Suprapubic skin (tissue), 4 donors: ENCODE data around the gene ADCY5. TPM values are rescaled to one million over a fixed set of nuclear protein-coding genes. Genes with fewer than 3 reads are reported as not detected.

Experiments used
- DNase-seq, 2 donors: peaks; one replicate each; pipeline ENCODE4 v3.0.0-alpha.2; 2019; ENCODE audit warnings: low spot score in 2 of 2
- H3K27ac ChIP-seq: fragments of 200-600 bp; sonication (generic); one replicate; pipeline ENCODE4 v1.5.1; 2019
- H3K27me3 ChIP-seq: fragments of 200-600 bp; sonication (generic); one replicate; pipeline ENCODE4 v1.5.1; 2019
- H3K36me3 ChIP-seq: fragments of 200-600 bp; sonication (generic); one replicate; pipeline ENCODE4 v1.5.1; 2019
- H3K4me1 ChIP-seq: fragments of 200-600 bp; sonication (generic); one replicate; pipeline ENCODE4 v1.5.1; 2019
- H3K4me3 ChIP-seq: fragments of 200-600 bp; sonication (generic); one replicate; pipeline ENCODE4 v1.5.1; 2019; ENCODE audit warnings: mild to moderate bottlenecking
- H3K9me3 ChIP-seq: fragments of 200-600 bp; sonication (generic); one replicate; pipeline ENCODE4 v1.5.1; 2019
- EP300 ChIP-seq: sonication (generic); formaldehyde crosslinking; IDR thresholded peaks from one replicate; pipeline ENCODE4 v1.6.1; 2017; ENCODE audit warnings: antibody characterized with exemption
- POLR2A ChIP-seq, 2 donors: fragments of 450-650 bp; IDR thresholded peaks; one replicate each; pipeline ENCODE4 v1.6.1; 2017; ENCODE audit warnings: antibody characterized with exemption in 2 of 2, mild to moderate bottlenecking in 2 of 2, moderate library complexity in 2 of 2
- POLR2AphosphoS5 ChIP-seq, 3 donors: sonication (generic); formaldehyde crosslinking; IDR thresholded peaks; one replicate each; pipeline ENCODE4 v1.6.1; 2017; ENCODE audit warnings: antibody characterized with exemption in 3 of 3
- WGBS: methylation state at CpG from one replicate; pipeline ENCODE4 v1.1.5; 2018; 5-methylcytosine and 5-hydroxymethylcytosine counted together
- total RNA-seq, 4 donors: library from RNA; depleted of rRNA; stranded (reverse); fragments of >200 nt; gene quantifications; one replicate each; pipeline ENCODE4 v1.1.0, GENCODE V29; 2016
- TF ChIP-seq, protein P1 (sequence below), 2 donors: fragments of 200-600 bp in 1 of 2; fragments of 450-650 bp in 1 of 2; sonication (generic) in 1 of 2; IDR thresholded peaks; one replicate each; pipeline ENCODE4 v1.5.1; 2016 to 2019; ENCODE audit warnings: antibody characterized with exemption in 2 of 2, mild to moderate bottlenecking in 1 of 2, moderate library complexity in 1 of 2

ADCY5 gene
- total RNA-seq, 4 donors from 2014 or later, result 1.4 to 4.9 (median 4.0) TPM

DNA sequence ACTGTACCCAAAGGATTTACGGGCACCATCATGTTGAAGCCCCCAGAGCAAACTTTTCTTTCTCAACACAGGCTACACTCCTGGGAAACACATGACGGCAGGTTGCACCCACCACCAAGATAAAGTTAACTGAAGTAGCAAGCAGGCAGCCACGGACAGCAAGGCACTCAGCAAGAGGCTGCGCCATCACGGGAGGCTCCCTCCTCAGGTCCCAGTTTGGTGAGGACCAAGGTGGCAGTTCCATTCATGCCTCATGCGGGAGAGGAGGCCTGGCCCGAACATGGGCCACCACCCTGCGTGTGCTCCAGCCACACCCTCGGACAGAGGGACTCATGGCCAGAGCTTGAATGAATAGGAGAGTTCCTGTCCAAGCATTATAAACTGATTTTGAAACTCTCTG is 6.8 kb downstream of the ADCY5 start:
- TF ChIP-seq POLR2A (IDR thresholded peaks at IDR 0.05) (no peak), POLR2AphosphoS5 (IDR thresholded peaks at IDR 0.05) (no peak), EP300 (no peak)
- TF ChIP-seq, protein P1, sequence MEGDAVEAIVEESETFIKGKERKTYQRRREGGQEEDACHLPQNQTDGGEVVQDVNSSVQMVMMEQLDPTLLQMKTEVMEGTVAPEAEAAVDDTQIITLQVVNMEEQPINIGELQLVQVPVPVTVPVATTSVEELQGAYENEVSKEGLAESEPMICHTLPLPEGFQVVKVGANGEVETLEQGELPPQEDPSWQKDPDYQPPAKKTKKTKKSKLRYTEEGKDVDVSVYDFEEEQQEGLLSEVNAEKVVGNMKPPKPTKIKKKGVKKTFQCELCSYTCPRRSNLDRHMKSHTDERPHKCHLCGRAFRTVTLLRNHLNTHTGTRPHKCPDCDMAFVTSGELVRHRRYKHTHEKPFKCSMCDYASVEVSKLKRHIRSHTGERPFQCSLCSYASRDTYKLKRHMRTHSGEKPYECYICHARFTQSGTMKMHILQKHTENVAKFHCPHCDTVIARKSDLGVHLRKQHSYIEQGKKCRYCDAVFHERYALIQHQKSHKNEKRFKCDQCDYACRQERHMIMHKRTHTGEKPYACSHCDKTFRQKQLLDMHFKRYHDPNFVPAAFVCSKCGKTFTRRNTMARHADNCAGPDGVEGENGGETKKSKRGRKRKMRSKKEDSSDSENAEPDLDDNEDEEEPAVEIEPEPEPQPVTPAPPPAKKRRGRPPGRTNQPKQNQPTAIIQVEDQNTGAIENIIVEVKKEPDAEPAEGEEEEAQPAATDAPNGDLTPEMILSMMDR (IDR thresholded peaks at IDR 0.05), result no peak
- 97% methylated on average over 6 of the region's 9 CpGs for WGBS

DNA sequence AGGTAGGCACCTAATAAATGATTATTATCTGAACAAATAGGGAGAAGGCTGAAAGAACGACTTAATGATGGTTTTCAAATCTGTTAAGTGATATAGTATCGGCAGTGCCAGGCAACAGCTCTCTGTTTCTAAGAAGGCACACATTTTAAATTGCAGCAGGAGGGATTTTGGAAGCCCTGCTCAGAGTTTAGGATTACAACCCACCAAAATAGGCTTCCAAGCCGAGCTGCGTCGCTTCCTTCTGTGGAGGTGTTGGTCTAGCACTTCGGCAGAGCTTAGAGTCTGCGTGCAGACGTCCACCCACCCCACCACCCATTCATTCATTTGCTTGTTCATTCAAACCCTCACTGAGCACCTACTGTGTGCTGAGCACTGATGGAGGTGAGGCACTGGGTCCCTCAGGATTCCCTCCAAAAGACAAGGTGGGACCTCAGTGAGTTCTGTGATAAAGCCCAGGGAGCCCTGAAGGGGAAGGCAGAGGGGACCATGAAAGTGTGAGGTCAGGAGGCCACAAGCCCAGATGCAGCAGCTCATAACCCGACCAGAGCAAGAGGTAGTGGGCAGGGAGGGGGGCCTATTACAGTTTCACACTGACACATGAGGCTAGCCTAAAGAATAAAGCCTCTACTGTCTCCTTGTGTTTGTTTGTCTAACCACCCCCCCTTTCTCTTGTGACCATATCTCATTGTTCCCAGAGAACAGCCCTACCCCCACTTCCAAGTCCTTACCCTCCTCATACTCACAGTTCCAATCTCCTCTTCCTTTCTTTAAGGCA is 8.9 kb downstream of the ADCY5 start:
- 81% methylated on average over 9 of the region's 9 CpGs for WGBS
- H3K27ac ChIP-seq, result no peak overlapping the region
- H3K36me3 ChIP-seq, result no peaks in the 10 kb centered on the region
- H3K9me3 ChIP-seq, result no peaks in the 10 kb centered on the region
- H3K27me3 ChIP-seq, result no peaks in the 10 kb centered on the region
- H3K4me3 ChIP-seq, result no peak overlapping the region
- DNase-seq, result no peak
- TF ChIP-seq POLR2AphosphoS5 (IDR thresholded peaks at IDR 0.05), result no peak
- no peak for TF ChIP-seq EP300
- TF ChIP-seq POLR2A (IDR thresholded peaks at IDR 0.05), result no peak
- TF ChIP-seq, protein P1 (IDR thresholded peaks at IDR 0.05), result no peak
- H3K4me1 ChIP-seq, result no peaks in the 10 kb centered on the region

More for the DNA sequence above, 6.8 kb downstream of the ADCY5 start:
- H3K4me3 ChIP-seq, result no peak overlapping the region
- no peak overlapping the region for H3K27ac ChIP-seq
- H3K27me3 ChIP-seq, result peaks cover 14% of the 10 kb centered on the region
- H3K9me3 ChIP-seq, result no peaks in the 10 kb centered on the region
- H3K4me1 ChIP-seq, result no peaks in the 10 kb centered on the region
- no peak for DNase-seq
- H3K36me3 ChIP-seq, result no peaks in the 10 kb centered on the region

DNA sequence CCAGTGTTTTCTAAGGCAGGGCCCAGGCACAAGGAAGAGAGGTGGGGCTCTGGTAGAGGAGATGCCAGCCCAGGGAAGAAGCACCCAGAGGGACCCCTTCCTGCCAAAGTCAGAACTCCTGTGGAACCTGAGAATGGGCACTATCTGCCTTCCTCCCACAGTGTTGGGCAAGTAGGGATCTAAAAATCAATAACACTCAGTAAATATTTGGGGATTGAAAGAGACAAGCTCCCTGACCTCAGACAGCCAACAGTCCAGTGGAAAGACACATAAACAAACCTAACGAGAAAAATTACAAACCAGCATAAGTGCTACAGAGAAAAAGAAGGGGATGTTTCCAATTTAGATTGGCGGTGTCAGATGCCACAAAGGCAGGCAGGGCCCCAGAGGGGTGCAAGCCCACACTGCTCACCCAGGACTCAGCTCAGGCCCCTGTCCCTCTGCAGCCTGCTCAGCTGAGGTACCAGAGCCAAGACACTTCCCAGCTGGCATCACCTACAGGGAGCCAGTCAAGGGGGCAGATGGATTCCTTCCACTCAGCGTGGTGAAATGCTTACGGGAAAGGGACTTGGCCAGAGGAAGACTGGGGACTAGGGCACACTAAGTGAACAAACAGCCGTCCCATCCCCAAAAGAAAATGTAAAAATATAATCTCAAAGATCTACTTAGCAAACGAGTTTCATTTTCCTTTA is 15.9 kb downstream of the ADCY5 start:
- Histone ChIP-seq H3K27ac (no peak overlapping the region), H3K4me3 (no peak overlapping the region), H3K4me1 (no peaks in the 10 kb centered on the region), H3K36me3 (no peaks in the 10 kb centered on the region), H3K9me3 (no peaks in the 10 kb centered on the region), H3K27me3 (no peaks in the 10 kb centered on the region)
- no peak for DNase-seq
- no peak for TF ChIP-seq EP300
- TF ChIP-seq, protein P1 (IDR thresholded peaks at IDR 0.05), result no peak
- no peak for TF ChIP-seq POLR2AphosphoS5 (IDR thresholded peaks at IDR 0.05)
- no peak for TF ChIP-seq POLR2A (IDR thresholded peaks at IDR 0.05)
- 82% methylated on average over 6 of the region's 6 CpGs for WGBS

DNA sequence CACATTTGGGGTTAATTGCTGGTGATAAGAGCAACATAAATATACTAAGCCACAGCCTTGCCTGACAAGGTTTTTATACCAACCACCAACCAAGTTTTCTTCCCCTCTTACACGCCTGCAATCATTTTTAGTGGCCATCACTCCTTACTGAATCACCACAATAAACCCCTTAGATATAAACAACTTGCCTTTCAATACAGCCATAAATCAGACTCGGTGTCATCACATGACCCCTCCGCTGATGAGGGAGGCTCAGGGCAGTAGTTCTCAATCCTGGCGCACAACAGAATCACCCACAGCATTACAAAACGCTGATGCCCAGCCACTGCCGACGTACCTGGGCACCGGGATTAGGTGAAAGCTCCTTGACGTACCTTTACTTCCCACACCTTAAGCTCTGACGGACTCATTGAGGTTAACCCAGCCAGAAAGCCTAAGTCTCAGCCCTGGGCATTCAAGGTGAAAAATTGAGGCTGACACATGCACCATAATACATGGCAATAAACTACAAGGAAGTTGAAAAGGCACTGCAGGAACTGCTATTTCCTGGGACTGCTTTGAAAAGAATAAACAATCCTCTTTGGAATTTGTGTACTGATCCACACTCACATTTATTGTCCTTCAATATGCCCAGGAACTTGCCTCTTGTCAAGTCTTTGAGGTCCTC is 17.1 kb downstream of the ADCY5 start:
- Histone ChIP-seq H3K27me3 (no peaks in the 10 kb centered on the region), H3K4me3 (no peak overlapping the region), H3K4me1 (no peaks in the 10 kb centered on the region), H3K36me3 (no peaks in the 10 kb centered on the region), H3K9me3 (no peaks in the 10 kb centered on the region), H3K27ac (no peak overlapping the region)
- WGBS, result 73% methylated on average over 10 of the region's 10 CpGs
- no peak for DNase-seq
- TF ChIP-seq, protein P1 (IDR thresholded peaks at IDR 0.05), result no peak
- TF ChIP-seq POLR2A (IDR thresholded peaks at IDR 0.05), result no peak
- TF ChIP-seq POLR2AphosphoS5 (IDR thresholded peaks at IDR 0.05), result no peak
- no peak for TF ChIP-seq EP300
